ENCODE results near the gene CCN5.

Gene CCN5

GRCh38 chr20:44714102-44714700 lies 968 bp upstream of the CCN5 start:
- Histone ChIP-seq H2AFZ (ENCODE audit: low read depth, low read length) (no peak overlapping the region), H3K27me3 (ENCODE audit: insufficient read depth, low read length) (peaks cover 4% of the 10 kb centered on the region), H3K9me3 (ENCODE audit: low read length) (no peaks in the 10 kb centered on the region), H3K36me3 (ENCODE audit: insufficient read depth, low read length) (no peaks in the 10 kb centered on the region), H3K4me1 (ENCODE audit: insufficient read depth, low read length) (no peaks in the 10 kb centered on the region), H3K4me3 (ENCODE audit: low read length) (no peak overlapping the region)

DNA sequence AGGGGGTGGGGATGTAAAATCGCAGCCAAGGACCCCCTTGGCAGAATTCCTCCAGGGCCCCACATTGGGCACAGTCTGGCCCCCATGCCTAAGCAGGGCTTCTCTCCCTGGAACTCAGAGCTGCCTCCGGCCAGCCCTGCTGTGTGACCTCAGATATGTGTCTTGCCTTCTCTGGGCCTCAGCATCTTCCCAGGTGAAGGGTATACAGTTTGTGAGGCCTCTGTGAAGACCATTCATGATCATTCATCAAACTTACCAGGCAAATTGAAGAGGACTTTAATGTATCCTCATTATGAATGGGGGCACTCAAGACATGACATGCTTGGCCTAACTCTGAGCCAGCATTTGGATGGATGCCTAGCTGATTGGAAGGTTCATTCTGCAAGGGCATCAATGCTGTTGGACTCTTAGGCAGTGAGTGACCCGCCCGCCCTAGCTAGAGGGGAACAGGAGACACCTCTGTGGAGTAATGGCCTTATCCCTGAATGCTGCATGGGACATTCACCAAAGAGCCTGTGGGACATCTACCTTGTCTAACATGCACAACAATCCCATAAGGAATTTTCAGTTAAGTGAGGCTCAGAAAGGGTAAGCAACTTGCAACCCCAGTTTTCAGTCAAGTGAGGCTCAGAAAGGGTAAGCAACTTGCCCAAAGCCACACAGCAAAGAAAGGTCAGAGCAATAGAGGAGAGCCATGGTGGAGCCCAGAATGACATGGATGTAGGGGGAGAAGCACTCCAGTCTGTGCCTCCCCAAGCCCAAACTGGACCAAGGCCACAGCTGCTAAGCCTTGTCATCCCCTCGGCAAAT lies 535 bp downstream of the CCN5 start:
- H3K4me3 ChIP-seq (ENCODE audit: low read length): no peak overlapping the region
- no peaks in the 10 kb centered on the region for H3K36me3 ChIP-seq (ENCODE audit: insufficient read depth, low read length)
- no peaks in the 10 kb centered on the region for H3K4me1 ChIP-seq (ENCODE audit: insufficient read depth, low read length)
- H3K9me3 ChIP-seq (ENCODE audit: low read length): no peaks in the 10 kb centered on the region
- H3K27me3 ChIP-seq (ENCODE audit: insufficient read depth, low read length): peaks cover 4% of the 10 kb centered on the region
- no peak overlapping the region for H2AFZ ChIP-seq (ENCODE audit: low read depth, low read length)

DNA sequence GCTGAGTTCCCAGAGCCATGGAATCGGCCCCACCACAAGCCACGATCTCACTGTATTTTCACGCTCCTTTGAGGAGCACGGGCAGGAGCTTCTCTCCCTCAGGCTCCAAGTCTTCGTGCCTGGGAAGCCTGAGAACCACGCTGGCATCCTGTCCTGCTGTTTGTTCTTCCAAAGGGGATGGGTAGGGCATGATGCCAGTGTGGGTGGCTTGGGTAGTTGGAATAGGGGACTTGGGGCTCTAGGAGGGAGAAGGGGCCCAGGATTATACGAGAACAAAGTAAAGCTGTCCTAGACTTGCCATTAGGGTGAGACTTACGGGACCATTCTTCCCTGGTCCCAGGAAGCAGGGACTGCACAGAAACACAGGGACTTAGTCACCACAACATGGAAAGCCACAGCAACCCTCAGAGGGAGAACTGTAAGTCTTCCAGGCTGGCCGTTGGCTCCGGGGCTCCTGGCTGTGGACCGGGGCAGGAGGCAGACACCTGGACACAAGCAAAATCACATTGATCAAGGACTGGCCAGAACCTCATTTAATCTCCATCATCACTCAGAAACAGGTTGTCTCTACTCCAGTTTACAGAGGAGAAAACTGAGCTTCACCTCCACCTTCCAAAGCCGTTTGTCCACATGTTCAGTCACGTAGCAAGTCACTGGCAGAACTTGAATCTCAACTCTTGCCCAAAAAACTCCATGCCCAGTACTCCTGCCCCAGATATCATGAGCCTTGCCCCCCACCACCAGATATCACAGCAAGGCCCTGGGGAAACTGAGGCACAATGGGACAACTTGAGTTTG lies 1.3 kb downstream of the CCN5 start:
- no peaks in the 10 kb centered on the region for H3K9me3 ChIP-seq (ENCODE audit: low read length)
- H3K4me1 ChIP-seq (ENCODE audit: insufficient read depth, low read length): no peaks in the 10 kb centered on the region
- H3K27me3 ChIP-seq (ENCODE audit: insufficient read depth, low read length): peaks cover 4% of the 10 kb centered on the region
- no peak overlapping the region for H3K4me3 ChIP-seq (ENCODE audit: low read length)
- no peak overlapping the region for H2AFZ ChIP-seq (ENCODE audit: low read depth, low read length)
- H3K36me3 ChIP-seq (ENCODE audit: insufficient read depth, low read length): no peaks in the 10 kb centered on the region

DNA sequence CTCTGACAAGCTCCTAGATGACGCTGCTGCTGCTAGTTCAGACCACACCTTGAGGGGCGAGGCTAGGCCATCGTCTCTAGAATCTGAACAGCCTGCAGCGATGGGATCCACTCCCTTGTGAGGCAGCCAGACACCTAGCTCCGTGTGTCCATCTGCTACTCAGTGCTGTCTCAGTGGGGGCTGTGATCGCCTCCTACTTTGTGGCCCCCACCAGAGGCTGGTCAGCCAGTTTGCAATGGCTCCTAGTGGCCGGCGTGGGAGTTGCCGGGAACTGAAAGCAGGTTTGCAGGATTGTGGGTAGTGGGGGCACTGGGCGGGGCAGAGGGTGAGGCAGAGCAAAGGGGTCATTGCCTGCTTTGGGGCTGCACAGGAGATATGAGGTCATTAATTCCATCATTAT lies 2.8 kb downstream of the CCN5 start:
- no peak overlapping the region for H2AFZ ChIP-seq (ENCODE audit: low read depth, low read length)
- no peak overlapping the region for H3K4me3 ChIP-seq (ENCODE audit: low read length)
- no peaks in the 10 kb centered on the region for H3K9me3 ChIP-seq (ENCODE audit: low read length)
- H3K4me1 ChIP-seq (ENCODE audit: insufficient read depth, low read length): no peaks in the 10 kb centered on the region
- H3K36me3 ChIP-seq (ENCODE audit: insufficient read depth, low read length): no peaks in the 10 kb centered on the region
- peaks cover 4% of the 10 kb centered on the region for H3K27me3 ChIP-seq (ENCODE audit: insufficient read depth, low read length)

DNA sequence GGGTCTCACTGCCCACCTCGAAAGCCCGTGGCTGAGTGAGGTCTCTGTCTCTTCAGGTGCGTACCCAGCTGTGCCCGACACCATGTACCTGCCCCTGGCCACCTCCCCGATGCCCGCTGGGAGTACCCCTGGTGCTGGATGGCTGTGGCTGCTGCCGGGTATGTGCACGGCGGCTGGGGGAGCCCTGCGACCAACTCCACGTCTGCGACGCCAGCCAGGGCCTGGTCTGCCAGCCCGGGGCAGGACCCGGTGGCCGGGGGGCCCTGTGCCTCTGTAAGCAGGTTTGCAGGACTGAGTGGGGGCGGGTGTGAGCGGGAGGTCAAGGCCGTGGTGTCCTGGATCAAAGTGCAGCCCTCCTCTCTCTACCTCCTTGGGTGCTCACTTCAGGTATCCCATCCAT lies 4.7 kb downstream of the CCN5 start:
- Histone ChIP-seq H2AFZ (ENCODE audit: low read depth, low read length) (no peak overlapping the region), H3K9me3 (ENCODE audit: low read length) (no peaks in the 10 kb centered on the region), H3K36me3 (ENCODE audit: insufficient read depth, low read length) (no peaks in the 10 kb centered on the region), H3K4me1 (ENCODE audit: insufficient read depth, low read length) (no peaks in the 10 kb centered on the region), H3K27me3 (ENCODE audit: insufficient read depth, low read length) (peaks cover 2% of the 10 kb centered on the region), H3K4me3 (ENCODE audit: low read length) (no peak overlapping the region)

DNA sequence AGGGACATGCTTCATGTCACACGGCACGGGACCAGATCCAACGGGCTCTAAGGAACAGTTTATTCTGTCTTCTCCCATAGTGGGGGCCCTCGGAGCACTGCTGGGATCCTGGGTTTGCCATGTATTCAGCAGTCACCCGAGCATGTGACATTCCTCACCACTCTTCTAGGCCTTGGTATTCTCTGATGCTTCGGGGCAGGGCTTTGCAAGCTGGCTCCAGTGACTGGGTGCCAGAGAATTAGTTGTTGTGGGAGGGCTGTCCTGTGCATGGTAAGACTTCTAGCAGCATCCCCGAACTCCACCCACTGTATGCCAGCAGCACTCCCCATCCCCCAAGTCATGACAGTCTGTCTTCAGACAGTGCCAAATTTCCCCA lies 5.4 kb downstream of the CCN5 start:
- Histone ChIP-seq H3K9me3 (ENCODE audit: low read length) (no peaks in the 10 kb centered on the region), H3K4me3 (ENCODE audit: low read length) (no peak overlapping the region), H3K4me1 (ENCODE audit: insufficient read depth, low read length) (no peaks in the 10 kb centered on the region), H3K36me3 (ENCODE audit: insufficient read depth, low read length) (no peaks in the 10 kb centered on the region), H2AFZ (ENCODE audit: low read depth, low read length) (no peak overlapping the region), H3K27me3 (ENCODE audit: insufficient read depth, low read length) (peaks cover 2% of the 10 kb centered on the region)

DNA sequence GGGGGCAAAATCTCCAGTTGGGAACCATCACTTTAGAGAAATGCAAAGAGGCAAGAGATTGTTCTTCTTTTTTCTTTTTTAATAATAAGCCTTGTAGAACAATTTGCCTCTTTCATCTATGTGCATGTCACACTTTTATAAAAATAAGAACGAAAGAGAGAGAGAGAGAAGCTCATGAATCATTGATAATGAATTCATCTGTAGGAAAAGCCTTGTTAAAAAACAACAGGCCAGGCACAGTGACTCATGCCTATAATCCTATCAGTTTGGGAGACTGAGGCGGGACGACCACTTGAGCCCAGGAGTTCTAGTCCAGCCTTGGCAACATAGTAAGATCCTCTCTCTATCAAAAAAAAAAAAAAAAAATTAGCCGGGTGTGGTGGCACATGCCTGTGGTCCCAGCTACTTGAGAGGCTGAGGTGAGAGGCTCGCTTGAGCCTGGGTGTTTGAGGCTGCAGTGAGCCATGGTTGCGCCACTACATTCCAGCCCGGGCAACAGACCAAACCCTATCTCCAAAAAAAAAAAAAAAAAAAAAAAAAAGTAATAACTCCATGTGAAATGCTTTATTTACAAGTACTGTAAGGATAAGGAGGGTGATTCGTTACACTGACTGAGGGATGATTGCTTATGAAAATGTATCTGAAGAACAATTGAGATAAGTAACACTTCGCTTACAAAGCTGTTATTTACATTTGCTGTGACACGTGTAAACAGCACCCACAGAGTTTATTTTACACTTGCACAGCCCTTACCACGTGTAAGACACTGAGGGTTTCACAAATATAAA lies 6.0 kb downstream of the CCN5 start:
- Histone ChIP-seq H3K27me3 (ENCODE audit: insufficient read depth, low read length) (peaks cover 2% of the 10 kb centered on the region), H3K36me3 (ENCODE audit: insufficient read depth, low read length) (no peaks in the 10 kb centered on the region), H2AFZ (ENCODE audit: low read depth, low read length) (no peak overlapping the region)

DNA sequence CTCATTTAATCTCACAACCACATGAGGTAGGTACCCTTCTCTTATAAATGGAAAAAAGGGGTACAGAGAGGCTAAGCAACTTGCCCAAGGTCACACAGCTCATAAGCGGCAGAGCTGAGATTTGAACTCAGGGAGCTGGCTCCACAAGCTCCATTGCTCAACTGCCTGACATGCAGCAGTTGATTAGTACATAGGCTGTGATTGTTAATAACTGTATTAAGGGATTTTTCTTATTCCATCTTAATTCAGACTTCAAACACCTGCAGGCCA lies 6.6 kb downstream of the CCN5 start:
- H3K27me3 ChIP-seq (ENCODE audit: insufficient read depth, low read length): peaks cover 2% of the 10 kb centered on the region
- H3K4me1 ChIP-seq (ENCODE audit: insufficient read depth, low read length): no peaks in the 10 kb centered on the region
- H3K4me3 ChIP-seq (ENCODE audit: low read length): no peak overlapping the region
- no peaks in the 10 kb centered on the region for H3K36me3 ChIP-seq (ENCODE audit: insufficient read depth, low read length)
- no peaks in the 10 kb centered on the region for H3K9me3 ChIP-seq (ENCODE audit: low read length)
- H2AFZ ChIP-seq (ENCODE audit: low read depth, low read length): no peak overlapping the region

More for the DNA sequence above, 6.0 kb downstream of the CCN5 start:
- no peak overlapping the region for H3K4me3 ChIP-seq (ENCODE audit: low read length)
- no peaks in the 10 kb centered on the region for H3K9me3 ChIP-seq (ENCODE audit: low read length)
- no peaks in the 10 kb centered on the region for H3K4me1 ChIP-seq (ENCODE audit: insufficient read depth, low read length)

DNA sequence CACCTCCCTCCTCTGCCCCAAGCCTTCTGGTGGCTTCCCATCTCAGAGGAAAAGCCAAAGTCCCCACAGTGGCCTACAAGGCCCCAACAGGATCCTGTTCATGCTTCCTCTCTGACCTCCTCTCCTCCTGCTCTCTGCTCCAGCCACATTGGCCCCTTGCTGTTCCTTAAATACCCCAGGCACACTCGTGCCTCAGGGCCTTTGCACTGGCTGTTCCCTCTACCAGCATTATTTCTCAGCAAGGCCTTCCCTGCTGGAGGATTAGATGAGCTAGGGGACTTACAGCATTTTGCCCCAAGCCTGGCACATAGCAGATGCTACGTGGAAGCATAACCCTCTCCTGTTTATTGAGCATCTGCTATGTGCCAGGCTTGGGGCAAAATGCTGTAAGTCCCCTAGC lies 7.8 kb downstream of the CCN5 start:
- Histone ChIP-seq H3K9me3 (ENCODE audit: low read length) (no peaks in the 10 kb centered on the region), H3K4me1 (ENCODE audit: insufficient read depth, low read length) (no peaks in the 10 kb centered on the region), H3K36me3 (ENCODE audit: insufficient read depth, low read length) (no peaks in the 10 kb centered on the region), H3K27me3 (ENCODE audit: insufficient read depth, low read length) (peaks cover 2% of the 10 kb centered on the region), H3K4me3 (ENCODE audit: low read length) (no peak overlapping the region), H2AFZ (ENCODE audit: low read depth, low read length) (no peak overlapping the region)

DNA sequence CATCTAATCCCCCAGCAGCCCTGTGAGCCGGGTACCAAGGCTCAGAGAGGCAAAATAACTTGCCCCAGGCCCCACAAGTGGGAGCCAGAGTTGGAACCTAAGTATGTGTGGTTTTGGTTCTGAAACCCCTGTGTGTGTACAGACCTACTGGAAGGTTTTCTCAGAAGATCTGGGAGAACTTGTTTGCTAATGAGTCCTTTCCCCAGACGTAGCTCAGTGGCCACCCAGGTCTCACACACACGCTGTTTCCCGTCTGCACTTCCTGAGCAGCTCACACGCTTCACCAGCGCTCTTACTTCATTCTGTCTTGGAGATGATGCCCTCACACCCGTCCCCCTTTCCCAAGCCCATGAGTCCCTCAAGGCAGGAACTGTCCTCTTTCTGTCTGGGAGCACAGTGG lies 8.2 kb downstream of the CCN5 start:
- H3K4me3 ChIP-seq (ENCODE audit: low read length): no peak overlapping the region
- no peaks in the 10 kb centered on the region for H3K36me3 ChIP-seq (ENCODE audit: insufficient read depth, low read length)
- no peak overlapping the region for H2AFZ ChIP-seq (ENCODE audit: low read depth, low read length)
- peaks cover under 1% of the 10 kb centered on the region for H3K27me3 ChIP-seq (ENCODE audit: insufficient read depth, low read length)
- no peaks in the 10 kb centered on the region for H3K9me3 ChIP-seq (ENCODE audit: low read length)
- H3K4me1 ChIP-seq (ENCODE audit: insufficient read depth, low read length): no peaks in the 10 kb centered on the region

GRCh38 chr20:44723798-44724362 lies 8.7 kb downstream of the CCN5 start:
- H3K9me3 ChIP-seq (ENCODE audit: low read length): no peaks in the 10 kb centered on the region
- no peaks in the 10 kb centered on the region for H3K36me3 ChIP-seq (ENCODE audit: insufficient read depth, low read length)
- no peak overlapping the region for H2AFZ ChIP-seq (ENCODE audit: low read depth, low read length)
- no peaks in the 10 kb centered on the region for H3K4me1 ChIP-seq (ENCODE audit: insufficient read depth, low read length)
- no peak overlapping the region for H3K4me3 ChIP-seq (ENCODE audit: low read length)
- H3K27me3 ChIP-seq (ENCODE audit: insufficient read depth, low read length): no peaks in the 10 kb centered on the region

- Histone ChIP-seq H3K4me1 (ENCODE audit: insufficient read depth, low read length) (no peaks in the 10 kb centered on the region), H2AFZ (ENCODE audit: low read depth, low read length) (no peak overlapping the region), H3K9me3 (ENCODE audit: low read length) (no peaks in the 10 kb centered on the region), H3K27me3 (ENCODE audit: insufficient read depth, low read length) (no peaks in the 10 kb centered on the region), H3K4me3 (ENCODE audit: low read length) (no peak overlapping the region), H3K36me3 (ENCODE audit: insufficient read depth, low read length) (no peaks in the 10 kb centered on the region)
Measured at GRCh38 chr20:44724423-44725091, 9.4 kb downstream of the CCN5 start.
